SK-N-SH (cell line): ENCODE data around the gene TMEM234.

Source experiments
- CHD2 ChIP-seq: fragments of 150-350 bp; IDR thresholded peaks from 2 replicates; pipeline ENCODE4 v1.6.1; 2018; ENCODE audit warnings: low read length; ENCODE audit not compliant: partially characterized antibody
- EP300 ChIP-seq, 2 experiments: IDR thresholded peaks; 2 replicates each; pipeline versions ENCODE4 v1.4.0 to v1.6.1; 2012; ENCODE audit warnings: borderline replicate concordance in 1 of 2, low read depth in 1 of 2, low read length in 1 of 2
- FOXM1 ChIP-seq: IDR thresholded peaks from 2 replicates; pipeline ENCODE4 v1.4.0; 2012; ENCODE audit warnings: low read depth, mild to moderate bottlenecking

GRCh38 chr1:32186491-32186890, 35.7 kb downstream of the TMEM234 start:
- TF ChIP-seq EP300 (IDR thresholded peaks at IDR 0.05; ENCODE audit: borderline replicate concordance in 1 of 2, low read depth in 1 of 2, low read length in 1 of 2) (no peak), FOXM1 (no peak), CHD2 (no peak)
